Fibroblast of gingiva (primary cell): ENCODE results near the gene NDUFS1.
"Not testable (repeated sequence)": the region's sequence is repeated elsewhere in the genome, so short reads cannot be mapped to it uniquely, and the experiment has no call there.

Experiments
- DNase-seq: peaks from one replicate; pipeline ENCODE4 v3.0.0-alpha.2; 2011; ENCODE audit warnings: low read depth

The NDUFS1 gene

GRCh38 chr2:206159346-206160124 lies at the start of gene NDUFS1, which contains the start of gene EEF1B2:
Gene NDUFS1, minus strand, starts transcription at chr2:206159444. Its CDS starts 5,766 bp downstream, at chr2:206153678.
Gene EEF1B2, plus strand, starts transcription at chr2:206159895. Its CDS starts 85 bp downstream, at chr2:206159980.
- peak; percentile 98 for DNase-seq

GRCh38 chr2:206208900-206209299 lies 49.7 kb upstream of the NDUFS1 start:
- no peak for DNase-seq

- DNase-seq: not testable (repeated sequence)
Observed at GRCh38 chr2:206207316-206207715, 48.1 kb upstream of the NDUFS1 start.

- DNase-seq: no peak
Observed at GRCh38 chr2:206204710-206205109, 45.5 kb upstream of the NDUFS1 start.

GRCh38 chr2:206203331-206203730 lies 44.1 kb upstream of the NDUFS1 start:
- no peak for DNase-seq

GRCh38 chr2:206202446-206202845 lies 43.2 kb upstream of the NDUFS1 start:
- no peak for DNase-seq

GRCh38 chr2:206201075-206201848 lies 42.0 kb upstream of the NDUFS1 start:
- DNase-seq: no peak

- peak; percentile 45 for DNase-seq
Observed at GRCh38 chr2:206198677-206199076, 39.4 kb upstream of the NDUFS1 start.

GRCh38 chr2:206193671-206194357 lies 34.6 kb upstream of the NDUFS1 start:
- DNase-seq: no peak

GRCh38 chr2:206192157-206192556 lies 32.9 kb upstream of the NDUFS1 start:
- no peak for DNase-seq

GRCh38 chr2:206190689-206191088 lies 31.4 kb upstream of the NDUFS1 start:
- no peak for DNase-seq

GRCh38 chr2:206190111-206190510 lies 30.9 kb upstream of the NDUFS1 start:
- no peak for DNase-seq

- peak; percentile 28 for DNase-seq
Observed at GRCh38 chr2:206189691-206190090, 30.4 kb upstream of the NDUFS1 start.

GRCh38 chr2:206181526-206181925 lies 22.3 kb upstream of the NDUFS1 start:
- not testable (repeated sequence) for DNase-seq

- no peak for DNase-seq
Observed at GRCh38 chr2:206176901-206177300, 17.7 kb upstream of the NDUFS1 start.

GRCh38 chr2:206176121-206176520 lies 16.9 kb upstream of the NDUFS1 start:
- DNase-seq: no peak

- DNase-seq: no peak
Observed at GRCh38 chr2:206173147-206173546, 13.9 kb upstream of the NDUFS1 start.

GRCh38 chr2:206171624-206172397 lies 12.6 kb upstream of the NDUFS1 start:
- not testable (repeated sequence) for DNase-seq

- DNase-seq: not testable (repeated sequence)
Observed at GRCh38 chr2:206168230-206168629, 9.0 kb upstream of the NDUFS1 start.

- peak; percentile 8 for DNase-seq
Observed at GRCh38 chr2:206164261-206164862, 5.1 kb upstream of the NDUFS1 start.

- no peak for DNase-seq
Observed at GRCh38 chr2:206163251-206163880, 4.1 kb upstream of the NDUFS1 start.
